HG03342 (cell line): ENCODE measurements around the gene RAB27B.
"Not testable (repeated sequence)": the region's sequence is repeated elsewhere in the genome, so short reads cannot be mapped to it uniquely, and the experiment has no call there.

Experiments used
- ATAC-seq: cut with Tn5 transposase; IDR thresholded peaks from one replicate; pipeline ENCODE4 v1.9.1; 2021; ENCODE audit warnings: mild to moderate bottlenecking, moderate library complexity; ENCODE audit not compliant: unreplicated experiment

RAB27B gene

DNA sequence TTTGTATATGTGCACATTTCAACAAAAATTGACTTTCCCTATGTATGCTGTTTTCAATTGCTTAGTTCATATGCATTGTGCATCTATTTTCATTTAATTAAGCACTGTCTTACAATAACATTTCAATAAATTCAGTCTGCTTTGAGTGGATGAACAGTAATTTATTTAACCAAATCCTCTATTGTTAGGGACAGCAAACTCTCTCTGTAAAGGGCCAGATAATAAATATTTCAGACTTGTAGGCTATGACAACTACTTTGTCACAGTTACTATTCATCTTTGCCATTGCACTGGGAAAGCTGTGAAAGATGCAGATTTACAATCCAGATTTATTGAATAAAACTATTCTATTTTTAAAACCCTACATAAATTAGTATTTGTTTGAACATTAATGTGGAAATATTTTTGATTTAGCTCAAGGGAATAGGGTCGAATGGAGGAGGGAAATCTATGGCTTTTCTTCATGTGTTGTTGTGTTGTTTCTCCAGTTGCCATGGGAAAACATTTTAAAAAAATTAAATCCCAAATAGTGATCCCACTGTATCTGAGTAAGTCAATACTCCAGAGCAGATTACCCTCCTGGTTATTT lies 14.2 kb upstream of the RAB27B start:
- no peak for ATAC-seq

DNA sequence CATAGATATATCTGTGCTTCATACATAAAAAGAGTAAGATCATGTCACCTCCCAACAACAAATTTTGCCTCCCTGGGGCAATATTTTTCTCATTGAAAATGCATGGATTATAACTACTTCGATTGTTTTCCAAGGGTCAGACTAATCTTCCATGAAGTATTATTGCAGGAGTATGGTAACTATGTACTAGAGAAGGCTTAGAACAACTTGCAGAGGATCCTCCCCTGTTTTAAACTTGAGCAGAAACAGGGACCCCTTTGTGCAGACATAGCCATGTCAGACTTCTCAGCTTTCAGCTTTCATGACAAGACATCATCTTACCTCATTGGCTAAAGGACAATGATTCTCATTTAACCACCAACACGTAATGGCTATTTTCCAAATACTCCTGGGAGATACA lies 13.2 kb upstream of the RAB27B start:
- ATAC-seq = no peak

- ATAC-seq = not testable (repeated sequence)
These were observed 7.4 kb upstream of the RAB27B start for GRCh38 chr18:54820785-54821275.

GRCh38 chr18:54822872-54823845 lies 5.1 kb upstream of the RAB27B start:
- ATAC-seq = no peak

DNA sequence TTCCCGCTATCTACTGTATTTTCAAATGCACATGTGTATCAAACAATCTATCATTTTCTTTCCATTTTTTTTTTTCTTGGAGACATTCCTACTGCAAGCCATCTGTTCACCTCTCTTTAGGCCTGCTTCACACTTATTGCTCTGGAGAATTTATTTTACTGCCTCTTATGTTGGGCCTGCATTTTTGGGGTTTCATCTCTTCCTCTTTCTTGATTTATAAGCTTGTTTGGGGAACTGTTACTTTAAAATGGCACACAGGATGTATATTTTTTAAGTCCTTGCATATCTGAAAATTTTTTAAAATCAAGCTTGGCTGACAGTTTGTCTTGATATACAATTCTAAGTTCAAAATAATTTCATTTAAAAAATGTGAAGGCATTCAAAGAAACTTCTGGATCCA lies 3.5 kb upstream of the RAB27B start:
- ATAC-seq = no peak

- ATAC-seq = no peak
These were observed 2.5 kb upstream of the RAB27B start for GRCh38 chr18:54825601-54826344.

- ATAC-seq = no peak
These were observed 709 bp downstream of the RAB27B start for GRCh38 chr18:54828986-54829385.

DNA sequence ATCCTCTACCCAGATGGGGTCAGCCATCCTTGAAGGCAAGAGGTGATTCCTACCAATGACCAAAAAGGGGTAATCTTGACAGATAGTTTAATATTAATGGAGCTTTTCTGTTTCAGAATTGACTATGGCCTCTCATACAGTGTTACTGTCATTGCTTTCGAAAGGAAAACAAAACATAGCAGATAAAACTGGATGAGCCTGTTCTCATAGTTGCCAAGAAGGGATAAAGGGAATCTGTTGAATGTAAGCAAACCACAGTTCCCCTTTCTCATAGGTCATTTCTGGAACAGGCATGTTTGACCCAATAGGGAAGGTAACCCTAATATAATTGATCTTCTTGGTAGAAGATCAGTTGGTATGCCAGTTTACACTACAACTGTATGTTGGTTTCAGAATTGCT lies 1.6 kb downstream of the RAB27B start:
- no peak for ATAC-seq

DNA sequence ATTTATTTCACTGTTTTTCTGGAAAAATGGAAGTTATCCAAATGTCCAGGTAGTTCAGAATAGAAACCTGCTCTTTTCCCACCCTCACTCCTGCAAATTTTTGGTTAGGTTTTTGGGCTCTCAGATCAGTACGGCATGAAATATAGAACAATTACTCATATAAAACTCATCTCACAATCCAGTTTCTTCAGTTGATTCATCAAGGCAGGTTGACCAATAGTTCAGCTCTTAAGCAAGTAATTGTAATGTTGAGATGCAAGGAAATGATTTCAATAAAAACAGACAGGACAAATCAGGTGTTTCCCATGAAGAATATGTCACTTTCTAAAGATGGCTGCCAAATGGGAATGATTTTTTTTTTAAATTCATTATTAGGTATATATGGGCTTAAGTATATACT lies 2.0 kb downstream of the RAB27B start:
- ATAC-seq = no peak

- no peak for ATAC-seq
These were observed 2.6 kb downstream of the RAB27B start for GRCh38 chr18:54830866-54831265.

DNA sequence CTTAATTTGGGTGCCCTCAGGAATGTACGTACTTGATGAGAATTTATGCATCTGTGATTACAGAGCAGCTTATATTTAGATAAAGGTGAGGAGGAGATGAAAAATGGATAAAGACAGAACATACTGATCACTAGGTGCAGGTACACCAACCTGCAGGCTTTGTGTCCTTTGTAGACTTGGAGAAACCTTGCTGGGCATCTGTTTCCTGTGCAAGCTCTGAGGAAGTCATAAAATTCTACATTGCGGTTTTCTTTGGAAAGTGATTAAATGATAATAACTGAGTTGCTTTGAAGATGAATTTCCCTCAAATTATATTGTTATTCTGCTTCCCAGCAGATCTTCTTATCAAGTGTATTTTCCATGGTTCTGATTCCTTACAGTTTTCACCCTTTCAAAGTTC lies 7.7 kb downstream of the RAB27B start:
- no peak for ATAC-seq

DNA sequence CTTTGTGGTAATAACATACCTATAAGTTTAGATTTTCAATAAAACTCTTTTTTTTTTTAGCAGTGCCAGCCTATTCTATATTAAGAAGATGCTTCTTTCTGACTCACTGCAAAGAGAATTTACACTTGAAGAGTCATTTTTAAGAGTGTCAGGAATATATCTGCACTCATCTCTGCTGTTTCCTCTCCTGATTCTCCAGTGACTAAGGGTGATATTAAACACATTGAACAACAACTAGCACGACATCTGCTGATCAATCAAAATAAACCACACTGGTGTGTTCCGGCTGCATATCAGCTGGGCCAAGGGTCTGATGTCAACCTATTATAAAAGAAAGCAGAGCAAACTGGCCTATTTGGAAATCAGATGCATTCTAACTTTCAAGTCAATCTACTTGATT lies 15.0 kb downstream of the RAB27B start:
- ATAC-seq = no peak

GRCh38 chr18:54845787-54846186 lies 17.5 kb downstream of the RAB27B start:
- ATAC-seq = no peak

DNA sequence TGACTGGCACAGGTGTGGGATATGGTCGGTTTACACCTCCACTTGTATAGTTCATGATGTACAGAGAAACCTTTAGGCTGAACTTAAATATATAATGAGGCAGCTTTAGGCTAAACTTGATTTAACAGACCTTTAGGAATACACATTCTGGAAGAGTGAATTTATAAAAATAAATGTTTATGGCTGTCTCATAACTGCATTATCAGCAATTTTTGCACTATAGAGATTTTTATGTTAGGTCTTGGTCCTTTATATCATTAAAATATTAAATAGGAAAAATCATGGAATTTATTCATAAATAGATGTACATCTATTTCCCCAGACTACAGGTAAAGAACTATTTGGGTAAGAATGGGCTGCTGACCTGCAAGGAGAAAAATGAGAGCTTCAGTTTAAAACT lies 19.8 kb downstream of the RAB27B start:
- no peak for ATAC-seq

DNA sequence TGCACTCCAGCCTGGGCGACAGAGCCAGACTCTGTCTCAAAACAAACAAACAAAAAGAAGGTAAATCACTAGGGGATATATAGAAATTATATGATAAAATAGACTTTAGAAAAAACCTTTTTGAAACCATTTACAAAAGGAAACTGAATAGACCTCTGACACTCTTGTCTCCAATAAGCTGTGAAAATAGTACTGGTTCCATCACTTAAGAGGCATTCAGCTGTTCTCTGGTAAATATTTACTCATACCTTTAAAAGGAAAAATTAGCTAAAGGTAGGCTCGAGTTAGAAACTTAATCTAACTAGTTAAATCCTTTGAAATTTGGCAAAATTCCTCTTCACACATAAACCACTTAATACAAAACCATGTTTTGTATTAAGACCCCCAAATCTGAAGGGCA lies 21.4 kb downstream of the RAB27B start:
- ATAC-seq = no peak

DNA sequence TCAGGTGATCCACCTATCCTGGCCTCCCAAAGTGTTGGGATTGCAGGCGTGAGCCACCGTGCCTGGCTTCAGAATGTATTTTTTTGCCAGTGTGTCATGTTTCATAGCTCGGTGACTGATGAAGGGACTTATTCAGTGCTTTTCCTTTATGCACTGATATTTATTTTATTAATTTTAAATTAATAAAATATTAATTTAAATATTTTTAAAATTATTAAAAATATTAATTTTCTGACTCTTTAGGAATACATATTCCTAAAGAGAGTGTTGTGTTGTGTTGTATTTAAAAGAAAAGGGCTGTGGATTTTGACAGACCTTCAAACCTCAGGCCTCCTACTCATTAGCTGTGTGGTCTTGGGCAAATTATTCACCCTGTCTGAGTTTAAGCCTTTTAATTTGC lies 22.3 kb downstream of the RAB27B start:
- ATAC-seq = no peak

DNA sequence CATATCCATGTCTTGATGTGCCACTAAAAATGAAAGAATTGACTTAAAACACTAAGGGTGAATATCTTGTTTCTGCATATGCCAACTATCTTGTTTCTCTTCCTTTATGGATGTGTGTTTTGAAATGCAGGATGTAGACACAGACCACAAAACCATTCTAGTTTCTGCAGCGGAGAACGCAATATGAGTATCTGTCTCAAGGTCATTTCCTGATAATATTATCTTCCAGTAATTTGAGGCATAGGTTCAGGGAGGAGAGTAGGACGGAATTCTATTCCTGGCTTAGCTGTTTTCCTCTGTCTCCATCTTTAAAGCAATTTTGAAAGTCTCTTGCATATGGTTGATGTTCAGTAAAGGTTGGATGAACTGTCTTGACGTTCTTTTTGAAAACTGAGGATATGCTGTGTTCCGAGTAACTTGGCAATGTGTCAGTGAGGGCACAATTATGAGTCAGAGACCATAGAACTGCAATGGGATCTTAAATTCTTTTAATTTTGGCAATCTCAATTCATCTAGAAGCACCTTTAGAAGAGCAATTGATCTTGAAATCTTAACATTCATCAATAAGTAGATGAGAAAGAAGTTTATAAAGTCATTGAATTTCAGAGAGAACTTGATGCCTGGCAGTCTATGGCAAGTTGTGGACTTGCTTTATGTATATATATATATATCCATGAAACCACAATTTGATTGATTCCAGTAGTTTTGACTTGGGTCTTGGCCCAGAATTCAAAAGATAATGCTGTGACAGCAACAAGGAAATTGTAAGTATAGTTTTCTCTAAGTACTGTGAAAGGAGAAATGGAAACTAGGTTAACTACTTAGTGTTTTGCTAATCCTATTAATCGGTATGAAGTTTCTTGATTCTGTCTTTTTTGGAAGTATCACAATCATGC lies 24.8 kb downstream of the RAB27B start:
- ATAC-seq = no peak

DNA sequence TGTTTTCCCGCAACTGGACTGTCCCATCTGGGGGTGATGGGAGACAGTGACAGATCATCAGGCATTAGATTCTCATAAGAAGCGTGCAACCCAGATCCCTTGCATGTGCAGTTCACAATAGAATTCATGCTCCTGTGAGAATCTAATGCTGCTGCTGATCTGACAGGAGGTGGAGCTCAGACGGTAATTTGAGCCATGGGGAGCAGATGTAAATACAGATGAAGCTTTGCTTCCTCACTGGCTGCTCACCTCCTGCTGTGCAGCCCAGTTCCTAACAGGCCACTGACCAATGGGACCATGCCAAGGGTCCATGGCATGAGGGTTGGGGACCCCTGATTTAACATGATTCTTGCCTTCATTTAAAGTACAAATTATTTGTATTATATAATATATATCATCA lies 26.8 kb downstream of the RAB27B start:
- not testable (repeated sequence) for ATAC-seq

GRCh38 chr18:54856105-54856646 lies 27.9 kb downstream of the RAB27B start:
- ATAC-seq = no peak

- no peak for ATAC-seq
These were observed 29.2 kb downstream of the RAB27B start for GRCh38 chr18:54857499-54857898.
